GM18526 (cell line): Measurements from ENCODE around the gene BCL2A1.

Experiments used
- POLR2A ChIP-seq: IDR thresholded peaks from 3 replicates; pipeline ENCODE4 v1.6.1; 2011; ENCODE audit not compliant: insufficient read length; ENCODE audit errors: extremely low read depth

Gene BCL2A1

GRCh38 chr15:79990280-79990996 is 19.4 kb upstream of the BCL2A1 start:
- TF ChIP-seq POLR2A: no peak

GRCh38 chr15:79989682-79990081 is 18.7 kb upstream of the BCL2A1 start:
- TF ChIP-seq POLR2A: no peak

GRCh38 chr15:79989183-79989582 is 18.2 kb upstream of the BCL2A1 start:
- TF ChIP-seq POLR2A: no peak

- TF ChIP-seq POLR2A: no peak
Measured at GRCh38 chr15:79988448-79989117, 17.6 kb upstream of the BCL2A1 start.

GRCh38 chr15:79987969-79988368 is 17.0 kb upstream of the BCL2A1 start:
- TF ChIP-seq POLR2A: no peak

- TF ChIP-seq POLR2A: no peak
Measured at GRCh38 chr15:79987569-79987955, 16.6 kb upstream of the BCL2A1 start.

- TF ChIP-seq POLR2A: no peak
Measured at GRCh38 chr15:79981831-79982455, 10.9 kb upstream of the BCL2A1 start.

GRCh38 chr15:79978655-79979514 is 7.9 kb upstream of the BCL2A1 start:
- TF ChIP-seq POLR2A: peak; percentile 21

GRCh38 chr15:79978260-79978654 is 7.3 kb upstream of the BCL2A1 start:
- peak; percentile 25 for TF ChIP-seq POLR2A

- TF ChIP-seq POLR2A: no peak
Measured at GRCh38 chr15:79977431-79978054, 6.5 kb upstream of the BCL2A1 start.

- no peak for TF ChIP-seq POLR2A
Measured at GRCh38 chr15:79973456-79974195, 2.6 kb upstream of the BCL2A1 start.

- no peak for TF ChIP-seq POLR2A
Measured at GRCh38 chr15:79972863-79973262, 1.9 kb upstream of the BCL2A1 start.

- no peak for TF ChIP-seq POLR2A
Measured at GRCh38 chr15:79970181-79970580, 815 bp downstream of the BCL2A1 start.

GRCh38 chr15:79969146-79969545 is 1.9 kb downstream of the BCL2A1 start:
- TF ChIP-seq POLR2A: no peak
